ENCODE results near the gene CBFA2T2.
A peak's percentile ranks its signal among the peaks of the same experiment; 100 is the strongest.

The CBFA2T2 gene

DNA sequence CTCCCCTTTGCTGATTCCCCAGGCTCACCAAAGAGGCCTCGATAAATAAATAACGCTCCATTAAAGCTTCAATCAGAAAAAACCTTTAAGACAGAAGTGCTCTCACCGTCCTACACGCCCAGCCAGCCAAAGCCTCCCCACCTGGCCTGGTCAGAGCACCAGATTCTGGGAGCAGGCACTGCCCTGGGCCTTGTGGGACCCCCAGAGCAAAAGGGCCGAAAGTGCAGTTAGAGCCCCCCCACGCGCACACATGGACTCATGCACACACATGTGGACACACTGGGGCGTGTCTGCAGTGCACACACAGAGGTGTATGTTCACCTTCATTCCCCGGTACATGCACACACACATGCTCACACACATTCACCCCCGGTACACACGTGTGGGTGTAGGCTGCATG is 186.2 kb downstream of the CBFA2T2 start:
- DNase-seq (ENCODE audit: low read depth in 2 of 2, low spot score in 1 of 2): no peak

DNA sequence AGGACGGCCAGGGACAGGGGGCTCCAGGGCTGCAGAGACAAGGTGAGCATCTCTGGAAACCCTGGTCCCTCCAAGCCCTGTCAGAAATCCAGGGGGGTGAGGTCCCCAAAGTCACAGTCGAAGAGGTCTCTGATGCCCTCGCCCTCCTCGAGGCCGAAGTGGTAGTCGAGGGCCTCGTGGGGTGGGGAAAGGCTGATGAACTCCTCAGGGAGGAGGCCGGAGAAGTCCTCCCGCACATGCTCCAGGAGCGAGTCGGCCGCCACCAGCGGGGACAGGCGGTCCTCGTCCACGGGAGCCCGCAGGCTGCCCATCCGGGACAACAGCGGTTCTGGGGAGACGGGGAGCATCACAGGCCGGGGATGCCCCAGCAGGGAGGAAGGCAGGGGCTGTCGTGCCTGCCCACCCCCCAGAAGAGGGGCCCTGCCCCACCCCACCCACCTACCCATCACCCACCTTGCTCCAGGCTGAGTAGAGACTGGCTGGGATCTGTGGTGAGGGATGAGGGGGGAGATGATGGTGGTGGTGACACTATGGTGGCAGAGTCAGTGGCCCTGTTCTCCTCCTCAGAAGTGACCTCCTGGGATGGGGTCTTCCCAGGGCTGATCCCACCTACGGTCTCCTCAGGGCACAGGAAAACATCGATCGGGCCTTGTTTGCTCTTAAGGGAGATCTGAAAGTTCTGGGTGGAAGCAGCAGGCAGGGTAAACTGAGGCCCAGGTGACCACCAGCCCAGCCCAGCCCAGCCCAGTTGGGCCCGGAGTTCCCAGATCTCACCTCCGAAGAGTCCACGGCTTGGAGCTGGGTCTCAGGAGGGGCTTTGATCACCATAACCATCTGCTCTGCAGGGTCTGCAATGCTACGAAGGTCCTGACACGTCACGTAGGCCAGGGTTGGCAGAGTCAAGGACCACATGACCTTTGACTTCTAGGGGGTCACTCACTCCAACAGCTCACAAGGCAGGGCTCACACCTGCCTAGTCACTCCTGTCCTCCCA is 187.1 kb downstream of the CBFA2T2 start:
- no peak for DNase-seq (ENCODE audit: low read depth in 2 of 2, low spot score in 1 of 2)

DNA sequence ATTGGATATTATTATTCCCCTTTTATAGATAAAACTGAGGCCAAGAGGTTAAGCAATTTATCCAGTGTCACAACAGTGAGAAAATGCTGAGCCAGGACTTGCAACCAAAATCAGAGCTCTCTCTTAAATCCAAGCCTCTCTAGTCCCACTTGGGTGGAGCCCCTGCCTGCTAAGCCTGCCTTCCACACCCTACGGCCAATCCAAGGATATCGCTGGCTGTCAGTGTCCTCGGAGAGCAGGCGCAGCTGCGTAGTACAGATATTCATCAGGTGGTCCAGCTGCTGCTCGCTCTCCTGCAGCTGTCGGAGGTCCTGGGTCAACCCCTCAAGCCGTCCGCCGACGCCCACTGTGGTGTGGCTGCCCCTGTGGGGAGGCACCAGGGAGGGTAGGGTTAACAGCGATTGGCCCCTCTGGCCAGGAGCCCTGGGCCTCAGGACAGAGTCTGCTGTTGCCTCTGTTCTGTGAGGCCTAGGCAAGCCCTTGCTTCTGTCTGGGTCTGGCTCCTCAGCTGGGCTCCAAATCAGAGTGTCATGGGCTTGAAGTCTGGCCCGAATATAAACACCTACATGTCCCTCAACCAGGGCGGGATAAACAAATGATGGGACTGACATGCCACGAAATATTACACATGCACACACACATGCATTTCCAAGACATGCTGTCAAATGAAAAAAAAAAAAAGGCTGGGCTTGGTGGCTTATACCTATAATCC is 188.3 kb downstream of the CBFA2T2 start:
- no peak for DNase-seq (ENCODE audit: low read depth in 2 of 2, low spot score in 1 of 2)

DNA sequence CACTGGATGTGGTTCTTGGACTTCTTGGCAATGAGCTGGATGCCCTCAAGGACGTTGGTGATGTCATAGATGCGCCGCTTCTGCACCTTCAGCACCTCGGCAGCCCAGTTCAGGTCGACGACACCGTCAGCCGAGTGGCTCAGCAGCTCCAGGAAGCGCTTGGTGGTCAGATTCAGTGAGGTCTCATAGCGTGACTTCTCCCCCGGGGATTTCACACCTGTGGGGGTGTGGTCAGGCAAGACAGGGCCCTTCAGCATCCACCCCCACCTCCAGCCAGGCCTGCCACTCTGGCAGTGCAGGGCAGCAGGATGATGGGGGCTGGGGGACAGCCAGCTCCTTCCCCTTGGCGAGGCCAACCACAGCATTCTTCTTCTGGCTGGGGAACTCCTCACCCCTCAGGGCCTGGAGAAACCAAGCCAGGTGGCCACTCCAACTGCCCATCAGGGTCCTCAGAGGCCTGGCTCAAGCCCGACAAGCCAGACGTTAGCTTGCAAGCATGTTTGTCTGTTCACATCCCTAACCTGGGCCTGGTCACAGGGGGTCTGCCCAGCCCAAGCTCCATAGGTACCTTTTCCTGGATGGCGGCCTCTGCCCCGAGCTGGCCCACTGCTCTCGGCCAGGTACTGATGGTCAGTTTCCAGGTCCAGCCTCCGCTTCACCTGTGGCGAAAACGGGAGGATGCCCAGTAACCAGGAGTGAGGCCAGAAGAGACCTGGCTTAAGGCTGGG is 190.0 kb downstream of the CBFA2T2 start:
- DNase-seq (ENCODE audit: low read depth in 2 of 2, low spot score in 1 of 2): no peak

DNA sequence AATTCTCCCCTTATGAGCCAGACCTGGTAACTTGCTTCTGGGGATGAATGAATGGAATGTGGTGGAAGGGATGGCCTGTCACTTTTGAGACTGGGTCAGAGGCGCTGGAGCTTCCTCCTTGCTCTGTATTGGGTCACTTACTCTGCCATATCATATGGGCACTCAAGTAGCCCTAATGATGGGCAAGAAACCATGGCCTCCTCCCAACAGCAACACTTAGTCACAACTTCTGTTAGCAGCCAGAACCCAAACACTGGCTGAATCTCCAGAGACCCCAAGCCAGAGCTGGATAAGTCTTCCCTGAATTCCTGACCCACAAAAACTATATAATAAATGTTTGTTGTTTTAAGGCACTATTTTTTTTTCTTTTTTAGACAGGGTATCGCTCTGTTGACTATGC is 190.8 kb downstream of the CBFA2T2 start:
- no peak for DNase-seq (ENCODE audit: low read depth in 2 of 2, low spot score in 1 of 2)

DNA sequence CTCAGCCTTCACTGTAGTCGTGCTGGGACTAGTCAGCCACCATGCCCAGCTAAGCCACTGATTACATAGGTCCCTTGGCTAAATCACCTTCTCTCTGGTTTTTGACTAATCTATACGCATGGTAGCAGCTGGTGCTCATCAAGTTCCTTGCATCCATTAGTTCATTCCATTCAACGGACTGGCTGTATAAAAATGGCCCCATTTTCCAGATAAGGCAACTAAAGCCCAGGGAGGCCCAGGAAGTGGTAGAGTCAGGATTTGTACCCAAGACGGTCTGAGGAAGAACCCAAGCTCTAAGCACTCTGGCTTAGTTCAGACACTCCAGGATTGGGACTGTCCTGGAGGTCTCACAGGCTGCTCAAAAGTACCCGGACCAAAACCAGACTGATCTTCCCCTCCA is 191.4 kb downstream of the CBFA2T2 start:
- no peak for DNase-seq (ENCODE audit: low read depth in 2 of 2, low spot score in 1 of 2)

DNA sequence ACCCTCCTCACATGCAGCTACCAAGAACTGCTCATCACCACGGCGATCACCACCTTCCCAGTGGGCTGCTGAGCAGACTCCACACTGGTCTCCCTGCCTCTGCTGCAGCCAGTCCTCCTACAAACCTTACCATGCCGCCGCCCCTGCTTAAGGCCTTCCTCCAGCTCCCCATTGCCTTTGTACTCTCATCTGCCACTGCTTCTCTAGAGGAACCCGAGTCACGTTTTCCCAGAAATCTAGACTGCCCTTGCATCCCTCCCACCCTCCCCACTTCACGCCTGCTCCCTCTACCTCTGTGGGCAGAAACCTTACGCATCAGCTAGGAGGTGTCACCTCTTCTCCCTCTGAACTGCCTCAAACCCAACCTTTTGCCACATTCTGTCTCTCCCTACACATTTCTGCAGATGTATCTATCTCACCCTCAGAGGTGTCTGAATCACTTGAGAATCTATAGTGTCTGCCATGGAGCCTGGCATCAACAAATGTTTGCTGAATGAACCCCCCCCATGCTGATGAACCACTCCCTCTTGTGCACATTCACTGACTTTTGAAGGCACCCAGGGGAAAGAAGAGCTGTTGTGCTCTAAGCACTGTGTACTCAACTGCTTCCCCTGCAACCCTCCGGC is 191.9 kb downstream of the CBFA2T2 start:
- no peak for DNase-seq (ENCODE audit: low read depth in 2 of 2, low spot score in 1 of 2)

DNA sequence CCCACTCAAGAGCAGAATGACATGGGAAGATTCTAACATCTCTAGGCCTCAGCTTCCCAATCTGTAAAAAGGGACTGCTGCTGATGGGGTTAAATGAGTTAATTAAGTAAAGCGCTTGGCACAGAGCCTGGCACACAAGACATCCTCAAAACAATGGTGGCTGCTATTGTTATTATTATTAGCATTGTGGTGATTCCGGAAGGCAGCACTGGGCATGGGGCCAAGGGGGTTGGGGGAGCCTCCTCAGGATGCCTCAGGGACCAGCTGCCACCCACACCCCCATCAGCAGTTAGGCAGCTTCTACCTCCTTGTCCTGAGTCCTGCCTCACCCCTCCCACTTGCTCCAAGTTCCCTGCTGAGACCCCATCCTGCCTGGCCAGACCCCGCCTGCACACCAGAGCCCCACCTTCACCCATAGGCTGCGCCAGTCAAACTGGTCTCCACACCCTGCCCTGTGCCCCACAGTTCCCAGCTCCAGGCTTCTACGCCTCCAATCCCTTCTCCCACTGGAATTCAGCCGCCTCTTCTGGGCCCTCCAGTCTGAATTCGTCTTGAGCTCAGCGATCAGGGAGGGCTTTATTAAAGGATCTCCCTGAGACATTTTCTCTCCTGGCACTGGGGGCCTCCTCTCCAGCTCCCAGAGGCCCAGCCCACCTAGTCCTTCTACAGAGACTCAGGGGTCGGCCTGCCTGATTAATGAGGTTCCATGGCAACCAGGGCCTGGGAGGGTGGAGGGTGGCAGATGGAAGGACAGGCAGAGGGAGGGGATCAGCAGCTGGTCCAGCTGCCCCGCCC is 194.8 kb downstream of the CBFA2T2 start:
- DNase-seq (ENCODE audit: low read depth in 2 of 2, low spot score in 1 of 2): no peak

DNA sequence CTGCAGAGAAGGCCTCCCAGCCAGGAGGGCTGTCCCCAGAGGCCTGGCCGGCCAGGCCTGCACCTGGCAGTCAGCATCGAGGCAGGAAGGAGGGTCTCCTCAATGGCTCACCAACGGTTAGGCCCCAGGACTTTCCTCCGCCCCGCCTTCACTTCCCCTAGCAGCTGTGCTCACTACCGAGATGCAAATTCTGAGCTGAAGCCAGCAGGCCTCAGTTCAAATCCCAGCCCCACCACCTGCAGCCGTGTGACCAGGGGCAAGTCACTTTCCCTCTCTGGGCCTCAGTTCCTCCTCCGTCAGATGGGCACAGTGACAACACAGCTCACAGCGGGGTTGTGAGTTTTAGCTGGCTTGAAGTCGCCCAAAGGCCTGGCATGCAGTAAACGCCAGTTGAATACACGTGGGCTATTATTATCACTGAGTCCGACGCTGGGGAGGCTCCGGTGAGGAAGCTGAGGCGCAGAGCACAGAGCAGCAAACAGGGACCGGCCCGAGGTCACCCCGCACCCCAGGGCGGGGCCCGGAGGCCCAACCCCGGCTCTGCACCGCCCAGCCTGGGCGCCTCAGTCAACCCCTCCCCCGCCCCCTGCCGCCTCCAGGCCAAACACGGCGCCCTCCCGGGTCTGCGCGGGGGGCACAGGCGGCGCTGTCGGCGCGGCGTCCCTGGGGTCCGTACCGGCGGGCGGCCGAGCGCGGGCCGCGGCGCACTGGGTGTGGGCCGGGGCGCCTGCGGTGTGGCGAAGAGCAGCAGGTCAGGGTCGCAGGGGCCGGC is 195.6 kb downstream of the CBFA2T2 start:
- no peak for DNase-seq (ENCODE audit: low read depth in 2 of 2, low spot score in 1 of 2)

DNA sequence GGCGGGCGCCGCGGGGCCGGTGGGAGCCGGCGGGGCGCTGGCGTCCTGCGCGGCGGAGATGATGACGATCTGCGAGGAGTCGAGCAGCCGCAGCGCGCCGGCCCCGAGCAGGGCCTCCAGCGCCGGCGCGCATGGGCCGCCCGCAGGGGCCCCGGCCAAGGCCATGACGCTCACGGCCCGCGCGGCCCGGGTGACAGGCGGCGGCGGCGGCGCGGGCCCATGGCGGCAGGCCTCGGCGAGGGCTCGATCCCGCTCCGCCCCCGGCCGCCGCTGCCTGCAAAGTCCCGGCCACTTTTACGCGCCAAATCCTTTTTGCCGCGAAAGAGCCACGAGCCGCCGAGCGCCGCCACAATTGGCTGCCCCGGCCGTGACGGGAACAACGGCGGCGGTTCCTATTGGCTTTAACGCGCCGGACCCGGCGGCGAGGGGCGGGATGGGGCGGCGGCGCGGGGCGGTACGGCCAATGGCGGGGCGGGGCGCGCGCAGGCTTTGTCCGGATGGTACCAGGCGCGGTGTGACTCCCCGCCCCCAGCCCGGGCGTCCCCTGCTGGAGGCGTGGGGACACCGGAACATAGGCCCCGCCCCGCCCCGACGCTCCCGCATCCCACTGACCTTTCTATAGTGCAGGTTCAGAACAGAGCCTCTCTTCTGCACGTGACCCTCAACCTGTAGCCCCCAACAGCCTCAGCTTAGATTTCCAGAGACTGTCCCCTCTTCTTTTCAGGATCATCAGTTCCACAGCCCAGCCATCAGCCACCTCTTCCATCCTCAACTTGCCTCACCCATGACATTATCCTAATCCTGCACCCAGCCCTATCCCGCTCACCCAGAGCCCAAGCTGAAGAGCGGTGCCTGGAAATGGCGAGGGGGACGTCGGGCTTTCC is 196.4 kb downstream of the CBFA2T2 start, which contains the start of gene E2F1:
Gene E2F1 (minus strand): TSS at position 286 of the 884 bp plus-strand sequence. CDS start 121 bp downstream, at position 165.
- peak; percentile 78 to 87 for DNase-seq (ENCODE audit: low read depth in 2 of 2, low spot score in 1 of 2)

DNA sequence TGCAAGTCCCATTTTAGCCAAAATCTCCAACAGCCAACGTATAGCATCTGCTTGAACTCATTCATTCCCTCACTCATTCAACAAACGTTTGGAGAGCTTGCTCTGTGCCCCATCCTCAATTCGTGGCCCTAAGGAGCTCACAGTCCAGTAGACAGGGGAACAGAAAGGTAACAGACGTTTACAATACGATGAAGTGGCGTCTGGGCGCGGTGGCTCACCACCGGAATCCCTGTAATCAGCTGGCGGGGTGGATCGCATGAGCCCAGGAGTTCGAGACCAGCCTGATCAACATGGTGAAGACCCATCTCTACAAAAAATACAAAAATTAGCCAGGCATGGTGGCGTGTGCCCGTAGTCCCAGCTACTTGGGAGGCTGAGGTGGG is 197.1 kb downstream of the CBFA2T2 start:
- DNase-seq (ENCODE audit: low read depth in 2 of 2, low spot score in 1 of 2): no peak

DNA sequence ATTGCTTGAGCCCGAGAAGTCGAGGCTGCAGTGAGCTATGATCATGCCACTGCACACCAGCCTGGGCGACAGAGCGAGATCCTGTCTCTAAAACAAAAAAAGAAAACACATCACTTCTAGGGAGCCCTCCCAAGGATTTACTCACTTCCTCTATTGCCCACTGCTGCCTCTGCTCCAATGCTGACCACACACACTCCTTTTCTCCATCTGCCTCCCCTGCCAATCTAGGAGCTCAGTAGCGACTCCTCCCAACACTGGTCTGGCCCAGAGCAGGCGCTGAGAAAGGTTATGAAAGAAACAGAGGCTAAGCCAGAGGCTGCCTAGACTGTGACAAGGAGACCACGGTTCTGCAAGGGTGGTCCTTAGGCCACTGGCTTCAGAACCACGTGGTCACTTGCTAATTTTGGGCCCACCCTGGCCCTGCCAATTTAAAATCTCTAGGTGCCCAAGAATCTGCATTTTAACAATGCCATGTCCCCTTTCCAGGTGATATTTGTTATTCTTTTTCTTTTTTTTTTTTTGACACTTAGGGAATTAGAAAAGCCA is 197.5 kb downstream of the CBFA2T2 start:
- no peak for DNase-seq (ENCODE audit: low read depth in 2 of 2, low spot score in 1 of 2)

DNA sequence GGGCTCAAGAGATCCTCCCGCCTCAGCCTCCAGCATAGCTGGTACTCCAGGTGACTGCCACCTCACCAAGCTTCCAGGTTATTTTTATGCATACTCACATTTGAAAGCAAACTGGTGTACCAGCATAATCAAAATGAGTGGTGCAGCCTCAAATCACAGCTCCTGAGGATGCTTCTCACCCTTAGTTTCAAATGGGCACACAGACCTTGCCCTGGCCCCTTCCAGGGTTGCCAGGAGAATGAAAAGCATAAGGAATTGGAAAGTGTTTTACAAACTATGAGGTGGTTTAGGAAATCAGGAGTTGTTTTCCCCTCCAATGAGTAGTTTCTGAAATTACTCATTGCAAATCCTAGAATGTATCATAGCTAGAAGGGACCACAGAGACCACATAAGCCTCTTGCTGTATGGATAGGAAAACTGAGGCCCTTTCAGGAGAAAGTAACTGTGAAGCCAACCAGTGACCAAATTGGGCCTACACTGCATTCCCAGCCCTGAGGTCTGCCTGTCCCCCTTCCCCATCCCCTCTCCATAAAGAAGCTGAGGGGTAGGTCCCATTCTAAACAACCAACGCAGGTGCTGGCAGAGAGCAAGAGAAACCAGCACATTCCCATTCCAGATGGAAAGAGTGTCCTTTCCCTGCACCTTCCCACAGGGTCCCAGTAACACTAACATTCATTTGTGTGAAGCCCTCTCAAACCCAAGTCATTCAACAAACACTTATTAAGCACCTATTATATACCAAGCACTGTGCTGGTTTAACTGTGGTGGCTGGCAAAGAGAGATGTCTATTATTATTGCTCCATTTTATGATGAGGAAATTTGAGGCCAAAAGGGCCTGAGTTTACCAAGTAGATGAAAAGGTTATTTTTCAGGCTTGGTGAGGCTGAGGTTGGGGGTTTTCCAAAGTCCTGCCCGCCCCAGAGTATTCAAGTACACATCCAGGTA is 198.4 kb downstream of the CBFA2T2 start:
- DNase-seq (ENCODE audit: low read depth in 2 of 2, low spot score in 1 of 2): no peak

DNA sequence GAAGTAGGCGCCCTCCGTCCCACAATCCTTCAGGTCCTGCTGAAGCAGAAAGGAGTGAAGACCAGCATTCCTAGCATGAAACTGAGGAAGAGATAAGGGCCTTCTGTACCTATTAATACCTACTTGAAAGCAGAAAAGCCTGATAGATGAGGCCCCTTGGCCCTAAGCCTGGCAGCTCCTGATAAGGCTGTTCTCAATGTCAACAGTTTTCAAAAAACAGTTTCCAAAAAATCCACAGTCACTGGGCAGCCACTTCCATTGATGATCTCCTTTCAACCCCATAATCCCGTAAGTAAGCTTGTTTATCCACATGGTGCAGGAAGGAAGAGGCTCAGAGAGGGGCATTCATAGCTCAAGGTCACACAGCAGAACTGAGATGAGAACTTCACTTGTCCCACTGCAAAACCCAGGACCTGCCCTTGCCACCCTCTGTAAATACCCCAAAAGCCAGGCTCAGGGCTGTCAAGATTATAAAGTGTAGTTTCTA is 199.1 kb downstream of the CBFA2T2 start:
- DNase-seq (ENCODE audit: low read depth in 2 of 2, low spot score in 1 of 2): no peak

DNA sequence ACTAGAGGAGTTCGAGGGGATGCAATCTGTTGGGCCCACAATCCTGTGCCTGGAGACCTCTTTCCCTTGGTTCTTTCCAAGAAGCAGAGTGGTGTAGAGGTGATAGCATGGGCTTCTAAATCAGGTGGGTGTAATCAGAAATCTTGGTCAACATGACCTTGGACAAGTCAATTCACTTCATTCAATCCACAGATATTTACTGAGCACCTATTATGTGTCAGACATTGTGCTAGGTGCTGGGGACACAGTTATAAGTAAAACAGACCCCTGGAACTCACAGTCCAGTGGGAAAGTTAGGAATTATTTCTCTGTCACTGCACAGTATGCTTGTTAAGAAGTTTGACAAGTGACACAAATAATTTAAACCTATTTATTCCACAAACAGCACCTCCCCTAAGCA is 199.6 kb downstream of the CBFA2T2 start:
- no peak for DNase-seq (ENCODE audit: low read depth in 2 of 2, low spot score in 1 of 2)

DNA sequence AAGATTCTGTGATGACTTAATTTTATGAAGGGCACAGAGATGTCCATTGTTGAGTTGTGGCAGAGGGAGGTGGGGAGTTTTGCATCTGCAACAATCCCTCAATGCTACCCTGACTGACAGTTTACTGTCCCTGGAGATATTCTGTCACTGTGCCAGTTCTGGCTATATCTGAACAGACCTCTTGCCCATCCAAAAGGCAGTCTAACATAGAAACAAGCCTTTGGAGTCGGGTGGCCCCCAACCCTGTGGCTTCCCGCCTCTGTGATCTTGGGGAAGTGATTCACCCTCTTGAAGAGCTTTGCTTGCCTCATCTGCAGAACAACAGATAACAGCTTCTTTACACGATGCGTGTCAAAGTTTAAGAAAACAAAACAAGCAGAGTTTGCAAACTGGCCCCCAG is 200.1 kb downstream of the CBFA2T2 start:
- DNase-seq (ENCODE audit: low read depth in 2 of 2, low spot score in 1 of 2): no peak

DNA sequence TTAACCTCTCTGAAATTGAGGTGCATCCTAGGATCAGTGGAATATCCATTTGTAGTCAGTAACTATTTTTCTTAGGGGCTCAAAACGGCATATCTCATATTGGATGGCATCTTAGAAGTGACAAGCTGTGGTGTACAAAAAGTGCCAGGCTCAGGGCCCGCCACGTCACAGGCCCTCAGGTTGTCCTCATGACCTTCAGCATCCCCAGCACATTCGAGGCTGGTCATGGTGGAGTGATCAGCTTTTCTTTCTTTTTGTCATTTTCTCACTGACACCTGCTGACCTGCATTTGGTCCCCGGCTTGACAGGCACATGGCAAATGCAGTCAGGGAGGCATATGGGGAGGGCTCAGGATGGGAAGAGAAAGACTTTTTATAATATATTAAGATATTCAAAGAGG is 203.4 kb downstream of the CBFA2T2 start:
- no peak for DNase-seq (ENCODE audit: low read depth in 2 of 2, low spot score in 1 of 2)

All from stimulated activated CD8-positive, alpha-beta memory T cell treated with anti-CD3 and anti-CD28 coated beads, Interleukin-4, amount 100 ng/mL, for 4 hours (primary cell).